IMR-90 (cell line): Measurements from ENCODE around the gene ZNF473.

ENCODE experiments used
- CEBPB ChIP-seq: IDR thresholded peaks from 2 replicates; pipeline ENCODE4 v1.6.1; 2012; ENCODE audit warnings: low read depth, low read length, improper control_type of control experiment
- POLR2A ChIP-seq: IDR thresholded peaks from 2 replicates; pipeline ENCODE4 v1.6.1; 2012; ENCODE audit warnings: mild to moderate bottlenecking, low read depth, low read length
- TF ChIP-seq, protein P1 (sequence below): conservative IDR thresholded peaks from 2 replicates; pipeline ENCODE4 v1.5.1; 2012; ENCODE audit warnings: mild to moderate bottlenecking, low read depth, low read length, improper control_type of control experiment
- TF ChIP-seq, protein P2 (sequence below): fragments of 150-350 bp; IDR thresholded peaks from 2 replicates; pipeline ENCODE4 v1.6.1; 2017; ENCODE audit warnings: mild to moderate bottlenecking, antibody characterized with exemption, low read length, low read depth

DNA sequence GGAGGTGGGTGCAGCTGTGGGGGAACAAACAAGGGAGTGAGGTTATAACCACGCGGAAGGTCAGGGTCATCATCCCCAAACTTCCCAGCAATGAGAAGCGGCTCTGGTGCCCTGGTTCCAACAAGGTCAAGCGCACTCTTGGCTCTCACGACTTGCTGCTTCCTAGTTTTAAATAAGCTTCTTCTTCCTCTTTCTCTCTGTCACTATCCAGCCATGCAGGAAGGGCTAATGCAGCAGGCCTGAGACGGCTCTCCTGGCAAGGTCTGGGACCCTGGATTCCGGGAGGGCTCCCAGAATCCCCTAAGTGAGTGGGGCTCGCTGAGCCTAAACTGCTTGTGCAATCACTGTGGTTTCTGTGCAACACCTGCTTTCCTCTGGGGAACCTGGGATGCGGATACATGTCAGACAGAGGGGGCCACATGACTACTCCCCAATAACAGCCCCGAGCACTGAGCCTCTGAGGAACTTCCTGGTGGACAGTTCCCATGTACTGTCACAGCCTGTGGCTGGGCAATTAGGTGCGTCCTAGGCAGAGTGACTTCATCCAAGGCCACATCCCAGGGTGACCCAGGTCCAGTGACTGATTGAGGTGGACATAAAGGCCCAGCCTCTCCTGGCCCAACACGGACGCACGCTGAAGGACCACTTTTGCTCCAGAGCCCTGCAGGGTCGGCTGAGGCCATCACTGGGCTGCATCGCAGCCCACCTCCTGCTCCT is 24.8 kb upstream of the ZNF473 start:
- TF ChIP-seq, protein P1, sequence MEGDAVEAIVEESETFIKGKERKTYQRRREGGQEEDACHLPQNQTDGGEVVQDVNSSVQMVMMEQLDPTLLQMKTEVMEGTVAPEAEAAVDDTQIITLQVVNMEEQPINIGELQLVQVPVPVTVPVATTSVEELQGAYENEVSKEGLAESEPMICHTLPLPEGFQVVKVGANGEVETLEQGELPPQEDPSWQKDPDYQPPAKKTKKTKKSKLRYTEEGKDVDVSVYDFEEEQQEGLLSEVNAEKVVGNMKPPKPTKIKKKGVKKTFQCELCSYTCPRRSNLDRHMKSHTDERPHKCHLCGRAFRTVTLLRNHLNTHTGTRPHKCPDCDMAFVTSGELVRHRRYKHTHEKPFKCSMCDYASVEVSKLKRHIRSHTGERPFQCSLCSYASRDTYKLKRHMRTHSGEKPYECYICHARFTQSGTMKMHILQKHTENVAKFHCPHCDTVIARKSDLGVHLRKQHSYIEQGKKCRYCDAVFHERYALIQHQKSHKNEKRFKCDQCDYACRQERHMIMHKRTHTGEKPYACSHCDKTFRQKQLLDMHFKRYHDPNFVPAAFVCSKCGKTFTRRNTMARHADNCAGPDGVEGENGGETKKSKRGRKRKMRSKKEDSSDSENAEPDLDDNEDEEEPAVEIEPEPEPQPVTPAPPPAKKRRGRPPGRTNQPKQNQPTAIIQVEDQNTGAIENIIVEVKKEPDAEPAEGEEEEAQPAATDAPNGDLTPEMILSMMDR, result no peak
- TF ChIP-seq, protein P2, sequence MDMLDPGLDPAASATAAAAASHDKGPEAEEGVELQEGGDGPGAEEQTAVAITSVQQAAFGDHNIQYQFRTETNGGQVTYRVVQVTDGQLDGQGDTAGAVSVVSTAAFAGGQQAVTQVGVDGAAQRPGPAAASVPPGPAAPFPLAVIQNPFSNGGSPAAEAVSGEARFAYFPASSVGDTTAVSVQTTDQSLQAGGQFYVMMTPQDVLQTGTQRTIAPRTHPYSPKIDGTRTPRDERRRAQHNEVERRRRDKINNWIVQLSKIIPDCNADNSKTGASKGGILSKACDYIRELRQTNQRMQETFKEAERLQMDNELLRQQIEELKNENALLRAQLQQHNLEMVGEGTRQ, result no peak
- TF ChIP-seq CEBPB (no peak), POLR2A (no peak)
